Endothelial cell (in vitro differentiated cells): ENCODE measurements around the gene LZTR1. TPM values are rescaled to one million over a fixed set of nuclear protein-coding genes. Genes with fewer than 3 reads are reported as not detected.
A peak's percentile ranks its signal among the peaks of the same experiment; 100 is the strongest.

Experiments used
- DNase-seq: peaks from one replicate; pipeline ENCODE4 v3.0.0; 2021; ENCODE audit warnings: low spot score
- H3K27ac Mint-ChIP-seq: one replicate; pipeline ENCODE4 v1.8.0; 2021; ENCODE audit warnings: mixed read lengths, inconsistent platforms; ENCODE audit not compliant: unreplicated experiment
- H3K27me3 Mint-ChIP-seq: one replicate; pipeline ENCODE4 v1.8.0; 2021; ENCODE audit warnings: mild to moderate bottlenecking, moderate library complexity, mixed read lengths, inconsistent platforms; ENCODE audit not compliant: unreplicated experiment
- H3K36me3 Mint-ChIP-seq: one replicate; pipeline ENCODE4 v1.8.0; 2021; ENCODE audit warnings: mild to moderate bottlenecking, low read depth, mixed read lengths, inconsistent platforms; ENCODE audit not compliant: unreplicated experiment
- H3K4me1 Mint-ChIP-seq: one replicate; pipeline ENCODE4 v1.8.0; 2021; ENCODE audit warnings: mild to moderate bottlenecking, mixed read lengths, inconsistent platforms; ENCODE audit not compliant: unreplicated experiment
- H3K4me3 Mint-ChIP-seq: one replicate; pipeline ENCODE4 v1.8.0; 2021; ENCODE audit warnings: mild to moderate bottlenecking, mixed read lengths, inconsistent platforms; ENCODE audit not compliant: unreplicated experiment
- H3K9me3 Mint-ChIP-seq: one replicate; pipeline ENCODE4 v1.8.0; 2021; ENCODE audit warnings: mixed read lengths, inconsistent platforms; ENCODE audit not compliant: unreplicated experiment
- total RNA-seq: library from RNA; stranded (reverse); fragmentation: NEBNext Ultra II Directional; extraction: Animal tissue kit (Norgen Biotek cat#: 25700); gene quantifications from one replicate; pipeline ENCODE4 v1.2.1, GENCODE V29; 2021; ENCODE audit not compliant: unreplicated experiment
- TF ChIP-seq, protein P1 (sequence below): fragments of 200-600 bp; sonication (generic); IDR thresholded peaks from one replicate; pipeline ENCODE4 v1.5.0; 2021; ENCODE audit warnings: antibody characterized with exemption; ENCODE audit not compliant: unreplicated experiment

Gene LZTR1
- total RNA-seq, 1 donor from 2014 or later = 113 TPM

DNA sequence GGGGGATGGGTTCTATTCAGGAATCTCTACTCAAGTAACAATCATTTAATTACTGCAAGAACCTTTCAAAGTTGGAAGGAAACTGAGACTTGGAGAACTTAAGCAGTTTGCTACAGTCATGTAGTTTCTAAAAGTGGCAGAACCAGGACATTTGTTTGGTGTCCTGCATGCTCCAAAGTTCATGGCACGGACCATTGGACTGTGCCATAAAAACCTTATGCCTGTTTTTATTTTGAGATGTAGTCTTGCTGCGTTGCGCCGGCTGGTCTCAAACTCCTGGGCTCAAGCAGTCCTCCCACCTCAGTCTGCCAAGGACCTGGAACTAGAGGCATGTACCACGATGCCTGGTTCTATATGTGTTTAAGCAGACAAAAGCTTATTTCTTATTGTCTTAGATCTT lies 33.6 kb upstream of the LZTR1 start:
- Mint-ChIP-seq H3K4me1 (peaks cover 22% of the 10 kb centered on the region), H3K9me3 (no peaks in the 10 kb centered on the region), H3K27ac (no peak overlapping the region), H3K27me3 (peaks cover 3% of the 10 kb centered on the region), H3K4me3 (no peak overlapping the region), H3K36me3 (peaks cover 13% of the 10 kb centered on the region)
- DNase-seq = no peak
- TF ChIP-seq, protein P1, sequence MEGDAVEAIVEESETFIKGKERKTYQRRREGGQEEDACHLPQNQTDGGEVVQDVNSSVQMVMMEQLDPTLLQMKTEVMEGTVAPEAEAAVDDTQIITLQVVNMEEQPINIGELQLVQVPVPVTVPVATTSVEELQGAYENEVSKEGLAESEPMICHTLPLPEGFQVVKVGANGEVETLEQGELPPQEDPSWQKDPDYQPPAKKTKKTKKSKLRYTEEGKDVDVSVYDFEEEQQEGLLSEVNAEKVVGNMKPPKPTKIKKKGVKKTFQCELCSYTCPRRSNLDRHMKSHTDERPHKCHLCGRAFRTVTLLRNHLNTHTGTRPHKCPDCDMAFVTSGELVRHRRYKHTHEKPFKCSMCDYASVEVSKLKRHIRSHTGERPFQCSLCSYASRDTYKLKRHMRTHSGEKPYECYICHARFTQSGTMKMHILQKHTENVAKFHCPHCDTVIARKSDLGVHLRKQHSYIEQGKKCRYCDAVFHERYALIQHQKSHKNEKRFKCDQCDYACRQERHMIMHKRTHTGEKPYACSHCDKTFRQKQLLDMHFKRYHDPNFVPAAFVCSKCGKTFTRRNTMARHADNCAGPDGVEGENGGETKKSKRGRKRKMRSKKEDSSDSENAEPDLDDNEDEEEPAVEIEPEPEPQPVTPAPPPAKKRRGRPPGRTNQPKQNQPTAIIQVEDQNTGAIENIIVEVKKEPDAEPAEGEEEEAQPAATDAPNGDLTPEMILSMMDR = no peak

DNA sequence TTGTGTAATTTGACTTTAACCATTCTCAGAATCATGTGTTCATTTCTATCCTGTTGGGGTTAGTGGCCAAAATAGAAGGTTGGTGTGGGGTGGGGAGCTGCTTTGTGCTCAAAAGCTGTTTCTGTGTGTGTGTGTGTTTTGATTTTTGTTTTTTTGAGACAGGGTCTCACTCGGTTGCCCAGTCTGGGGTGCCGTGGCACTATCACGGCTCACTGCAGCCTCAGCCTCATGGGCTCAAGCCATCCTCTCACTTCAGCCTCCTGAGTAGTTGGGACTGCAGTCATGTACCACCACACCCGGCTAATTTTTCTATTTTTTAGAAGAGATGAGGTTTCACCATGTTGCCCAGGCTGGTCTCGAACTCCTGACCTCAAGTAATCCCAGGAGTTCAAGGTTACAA lies 33.1 kb upstream of the LZTR1 start:
- peaks cover 22% of the 10 kb centered on the region for H3K4me1 Mint-ChIP-seq

GRCh38 chr22:20949698-20950183 lies 32.4 kb upstream of the LZTR1 start:
- no peak for DNase-seq
- Mint-ChIP-seq H3K4me3 (peak overlapping the region; percentile 42), H3K4me1 (peaks cover 22% of the 10 kb centered on the region), H3K9me3 (no peaks in the 10 kb centered on the region), H3K27ac (peak overlapping the region; percentile 79), H3K27me3 (peaks cover 3% of the 10 kb centered on the region), H3K36me3 (peaks cover 13% of the 10 kb centered on the region)
- TF ChIP-seq, protein P1 = no peak

More for the DNA sequence above, 33.1 kb upstream of the LZTR1 start:
- TF ChIP-seq, protein P1 = no peak
- Mint-ChIP-seq H3K4me3 (peak overlapping the region; percentile 16), H3K27me3 (peaks cover 3% of the 10 kb centered on the region), H3K36me3 (peaks cover 13% of the 10 kb centered on the region), H3K27ac (peak overlapping the region; percentile 79), H3K9me3 (no peaks in the 10 kb centered on the region)
- DNase-seq = no peak

DNA sequence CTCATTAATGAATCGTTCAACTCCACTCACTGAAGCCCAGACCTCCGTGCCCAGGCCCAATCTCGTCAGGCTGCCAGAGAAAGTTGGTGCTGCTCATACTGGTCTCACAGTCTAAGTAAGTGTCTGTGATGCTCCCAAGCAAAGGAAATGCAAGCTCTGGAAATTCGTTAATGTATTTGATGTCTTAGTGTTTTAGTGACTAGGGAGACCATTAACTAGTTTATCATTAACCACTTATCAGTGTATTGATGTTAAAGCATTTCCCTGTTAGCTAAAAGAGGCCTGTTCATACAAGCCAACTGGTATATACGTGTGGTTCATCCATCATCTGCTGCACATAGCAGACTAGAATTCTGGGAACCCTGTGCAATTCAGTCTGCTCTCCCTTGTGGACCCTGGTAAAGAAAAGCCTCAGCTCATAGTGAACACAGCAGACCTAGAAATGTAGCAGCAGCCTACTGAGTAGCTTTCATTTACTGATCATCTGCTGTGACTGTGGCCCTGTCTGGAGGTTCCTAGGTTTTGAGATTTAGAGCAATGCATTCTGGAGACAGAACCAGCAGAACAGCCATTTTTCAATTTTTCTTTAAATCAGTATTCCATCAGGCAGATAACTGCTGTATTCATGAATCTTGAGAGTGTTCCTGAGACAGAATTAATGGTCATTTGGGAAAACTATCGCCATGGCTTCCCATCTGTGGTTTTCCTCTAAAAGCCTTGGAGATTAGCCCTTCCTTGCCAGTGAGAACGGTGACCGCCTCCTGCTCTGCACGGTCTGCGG lies 30.8 kb upstream of the LZTR1 start:
- H3K27ac Mint-ChIP-seq = peak overlapping the region; percentile 48
- no peaks in the 10 kb centered on the region for H3K9me3 Mint-ChIP-seq
- DNase-seq = no peak
- no peak overlapping the region for H3K4me3 Mint-ChIP-seq
- TF ChIP-seq, protein P1 = no peak
- H3K27me3 Mint-ChIP-seq = peaks cover 3% of the 10 kb centered on the region
- H3K4me1 Mint-ChIP-seq = peaks cover 15% of the 10 kb centered on the region
- peaks cover 12% of the 10 kb centered on the region for H3K36me3 Mint-ChIP-seq

DNA sequence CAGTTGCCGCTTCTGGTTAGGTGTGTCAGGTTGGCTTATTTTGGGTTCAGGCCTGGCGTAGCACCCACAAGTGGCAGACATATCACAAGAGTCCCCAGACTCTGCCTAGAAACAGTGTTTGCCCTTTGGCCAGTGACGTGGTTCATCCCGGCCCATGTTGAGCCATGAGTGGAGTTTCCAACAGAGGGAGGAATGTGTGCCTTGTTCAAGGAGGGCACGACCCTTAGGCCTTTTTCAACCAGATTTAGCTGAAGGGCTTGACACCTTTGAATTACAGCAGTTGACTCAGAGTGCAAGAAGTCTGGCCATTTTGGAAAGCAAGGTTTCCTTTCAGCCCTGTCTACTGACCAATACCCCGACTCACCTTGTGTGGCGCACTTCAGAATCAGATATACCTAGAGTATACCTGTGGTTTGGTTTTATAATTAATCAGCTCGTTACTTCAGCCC lies 30.1 kb upstream of the LZTR1 start:
- H3K27ac Mint-ChIP-seq = no peak overlapping the region
- no peaks in the 10 kb centered on the region for H3K9me3 Mint-ChIP-seq
- H3K27me3 Mint-ChIP-seq = peaks cover 3% of the 10 kb centered on the region
- DNase-seq = no peak
- H3K4me1 Mint-ChIP-seq = peaks cover 11% of the 10 kb centered on the region
- no peak overlapping the region for H3K4me3 Mint-ChIP-seq
- TF ChIP-seq, protein P1 = no peak
- H3K36me3 Mint-ChIP-seq = peaks cover 9% of the 10 kb centered on the region
